HG02938 (cell line): ENCODE data around the gene AQP2.
A peak's percentile ranks its signal among the peaks of the same experiment; 100 is the strongest.

Source experiments
- ATAC-seq: cut with Tn5 transposase; IDR thresholded peaks from one replicate; pipeline ENCODE4 v1.9.1; 2021; ENCODE audit warnings: mild to moderate bottlenecking, moderate library complexity; ENCODE audit not compliant: unreplicated experiment

Gene AQP2

GRCh38 chr12:49967777-49968250, 17.3 kb downstream of the AQP2 start:
- peak; percentile 20 for ATAC-seq

- ATAC-seq, result no peak
These were observed 17.9 kb downstream of the AQP2 start for GRCh38 chr12:49968471-49968870.

GRCh38 chr12:49969027-49969426, 18.5 kb downstream of the AQP2 start:
- no peak for ATAC-seq

GRCh38 chr12:49969651-49970429, 19.3 kb downstream of the AQP2 start:
- no peak for ATAC-seq

- no peak for ATAC-seq
These were observed 20.1 kb downstream of the AQP2 start for GRCh38 chr12:49970658-49971057.

- no peak for ATAC-seq
These were observed 20.6 kb downstream of the AQP2 start for GRCh38 chr12:49971141-49971540.

GRCh38 chr12:49972129-49972528, 21.6 kb downstream of the AQP2 start:
- no peak for ATAC-seq

GRCh38 chr12:49972641-49973360, 22.3 kb downstream of the AQP2 start, which contains the start of gene AQP6:
AQP6 (plus strand) TSS chr12:49972947; CDS start chr12:49973174, 227 bp downstream.
- no peak for ATAC-seq

GRCh38 chr12:49973361-49973830, 22.9 kb downstream of the AQP2 start:
- ATAC-seq, result no peak

GRCh38 chr12:49974231-49974675, 23.7 kb downstream of the AQP2 start:
- no peak for ATAC-seq

GRCh38 chr12:49974677-49975317, 24.3 kb downstream of the AQP2 start:
- no peak for ATAC-seq

- ATAC-seq, result no peak
These were observed 24.8 kb downstream of the AQP2 start for GRCh38 chr12:49975318-49975761.

- no peak for ATAC-seq
These were observed 26.0 kb downstream of the AQP2 start for GRCh38 chr12:49976557-49976956.

- no peak for ATAC-seq
These were observed 27.6 kb downstream of the AQP2 start for GRCh38 chr12:49978125-49978524.

GRCh38 chr12:49979016-49979586, 28.6 kb downstream of the AQP2 start:
- no peak for ATAC-seq

- no peak for ATAC-seq
These were observed 29.3 kb downstream of the AQP2 start for GRCh38 chr12:49979791-49980190.

GRCh38 chr12:49980501-49981349, 30.2 kb downstream of the AQP2 start:
- ATAC-seq, result no peak

- no peak for ATAC-seq
These were observed 31.9 kb downstream of the AQP2 start for GRCh38 chr12:49982246-49983087.

GRCh38 chr12:49983892-49984291, 33.4 kb downstream of the AQP2 start:
- ATAC-seq, result no peak
